SK-N-SH treated with all-trans-retinoic acid at 6 μM for 48 hours (cell line): ENCODE measurements around the gene MEF2B.

Source experiments
- ARNTL ChIP-seq: fragments of 450-650 bp; formaldehyde crosslinking; IDR thresholded peaks from 2 replicates; pipeline ENCODE4 v1.5.0; 2020; ENCODE audit warnings: low read depth, mild to moderate bottlenecking, moderate library complexity, borderline replicate concordance
- TF ChIP-seq, protein P1 (sequence below): fragments of 250-450 bp; sonication (Bioruptor Pico); IDR thresholded peaks from 2 replicates; pipeline ENCODE4 v1.5.0; 2020; ENCODE audit warnings: mild to moderate bottlenecking, moderate library complexity
- TF ChIP-seq, protein P2 (sequence below): fragments of 250-450 bp; sonication (Bioruptor Pico); IDR thresholded peaks from 2 replicates; pipeline ENCODE4 v1.5.1; 2020; ENCODE audit warnings: low read depth, mild to moderate bottlenecking, moderate library complexity

DNA sequence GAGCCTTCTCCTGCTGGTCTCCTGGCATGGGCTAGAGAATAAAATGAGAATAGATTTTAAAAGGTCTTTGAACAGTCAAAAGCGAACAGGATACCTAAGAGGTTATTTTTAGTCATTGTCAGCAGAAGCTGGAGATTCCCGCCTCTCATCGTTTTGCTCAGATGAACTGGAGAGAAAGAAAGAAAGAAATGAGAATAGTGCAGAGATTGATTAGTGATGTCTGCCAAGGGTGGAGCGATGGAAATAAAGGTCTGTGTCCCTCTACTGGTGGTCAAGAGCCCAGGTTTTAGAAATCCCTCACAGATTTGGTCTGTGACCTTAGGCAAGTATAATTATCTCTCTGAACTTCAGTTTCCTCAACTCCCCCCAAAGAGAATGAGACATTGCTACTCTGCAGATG is 47.0 kb upstream of the MEF2B start:
- TF ChIP-seq ARNTL (CRISPR knock-in tag), result no peak
- TF ChIP-seq, protein P1, sequence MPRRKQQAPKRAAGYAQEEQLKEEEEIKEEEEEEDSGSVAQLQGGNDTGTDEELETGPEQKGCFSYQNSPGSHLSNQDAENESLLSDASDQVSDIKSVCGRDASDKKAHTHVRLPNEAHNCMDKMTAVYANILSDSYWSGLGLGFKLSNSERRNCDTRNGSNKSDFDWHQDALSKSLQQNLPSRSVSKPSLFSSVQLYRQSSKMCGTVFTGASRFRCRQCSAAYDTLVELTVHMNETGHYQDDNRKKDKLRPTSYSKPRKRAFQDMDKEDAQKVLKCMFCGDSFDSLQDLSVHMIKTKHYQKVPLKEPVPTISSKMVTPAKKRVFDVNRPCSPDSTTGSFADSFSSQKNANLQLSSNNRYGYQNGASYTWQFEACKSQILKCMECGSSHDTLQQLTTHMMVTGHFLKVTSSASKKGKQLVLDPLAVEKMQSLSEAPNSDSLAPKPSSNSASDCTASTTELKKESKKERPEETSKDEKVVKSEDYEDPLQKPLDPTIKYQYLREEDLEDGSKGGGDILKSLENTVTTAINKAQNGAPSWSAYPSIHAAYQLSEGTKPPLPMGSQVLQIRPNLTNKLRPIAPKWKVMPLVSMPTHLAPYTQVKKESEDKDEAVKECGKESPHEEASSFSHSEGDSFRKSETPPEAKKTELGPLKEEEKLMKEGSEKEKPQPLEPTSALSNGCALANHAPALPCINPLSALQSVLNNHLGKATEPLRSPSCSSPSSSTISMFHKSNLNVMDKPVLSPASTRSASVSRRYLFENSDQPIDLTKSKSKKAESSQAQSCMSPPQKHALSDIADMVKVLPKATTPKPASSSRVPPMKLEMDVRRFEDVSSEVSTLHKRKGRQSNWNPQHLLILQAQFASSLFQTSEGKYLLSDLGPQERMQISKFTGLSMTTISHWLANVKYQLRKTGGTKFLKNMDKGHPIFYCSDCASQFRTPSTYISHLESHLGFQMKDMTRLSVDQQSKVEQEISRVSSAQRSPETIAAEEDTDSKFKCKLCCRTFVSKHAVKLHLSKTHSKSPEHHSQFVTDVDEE (CRISPR knock-in tag), result no peak
- TF ChIP-seq, protein P2, sequence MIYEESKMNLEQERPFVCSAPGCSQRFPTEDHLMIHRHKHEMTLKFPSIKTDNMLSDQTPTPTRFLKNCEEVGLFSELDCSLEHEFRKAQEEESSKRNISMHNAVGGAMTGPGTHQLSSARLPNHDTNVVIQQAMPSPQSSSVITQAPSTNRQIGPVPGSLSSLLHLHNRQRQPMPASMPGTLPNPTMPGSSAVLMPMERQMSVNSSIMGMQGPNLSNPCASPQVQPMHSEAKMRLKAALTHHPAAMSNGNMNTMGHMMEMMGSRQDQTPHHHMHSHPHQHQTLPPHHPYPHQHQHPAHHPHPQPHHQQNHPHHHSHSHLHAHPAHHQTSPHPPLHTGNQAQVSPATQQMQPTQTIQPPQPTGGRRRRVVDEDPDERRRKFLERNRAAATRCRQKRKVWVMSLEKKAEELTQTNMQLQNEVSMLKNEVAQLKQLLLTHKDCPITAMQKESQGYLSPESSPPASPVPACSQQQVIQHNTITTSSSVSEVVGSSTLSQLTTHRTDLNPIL (CRISPR knock-in tag), result no peak
